NCI-H2029 (cell line): ENCODE measurements around the gene NUDT22.
A peak's percentile ranks its signal among the peaks of the same experiment; 100 is the strongest.

Experiments
- DNase-seq: peaks from one replicate; lab custom pipeline; 2025; lab: John Stamatoyannopoulos, UW

Gene NUDT22

GRCh38 chr11:64206457-64207255 is 19.4 kb upstream of the NUDT22 start, which contains the start of gene FERMT3:
TSS of gene FERMT3 (plus strand) at chr11:64206721. CDS start at chr11:64207365, 644 bp downstream.
- DNase-seq: no peak

- no peak for DNase-seq
Measured at GRCh38 chr11:64207256-64208085, 18.6 kb upstream of the NUDT22 start.

- no peak for DNase-seq
Measured at GRCh38 chr11:64208086-64208795, 17.8 kb upstream of the NUDT22 start.

- no peak for DNase-seq
Measured at GRCh38 chr11:64208796-64209562, 17.1 kb upstream of the NUDT22 start.

DNA sequence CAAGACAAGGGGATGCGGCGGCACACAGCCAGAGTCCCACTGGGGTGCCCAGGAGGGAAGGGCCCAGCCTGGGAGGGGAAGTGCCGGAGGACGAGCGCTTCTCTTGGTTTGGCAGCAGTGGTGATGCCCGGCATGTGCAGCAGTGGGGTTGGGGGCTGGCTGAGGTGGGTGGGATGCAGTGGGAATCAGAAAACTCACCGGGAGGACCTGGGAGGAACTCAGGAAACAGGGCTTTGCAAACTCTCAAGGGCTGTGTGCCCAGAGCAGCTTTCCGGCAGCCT is 16.6 kb upstream of the NUDT22 start:
- DNase-seq: no peak

DNA sequence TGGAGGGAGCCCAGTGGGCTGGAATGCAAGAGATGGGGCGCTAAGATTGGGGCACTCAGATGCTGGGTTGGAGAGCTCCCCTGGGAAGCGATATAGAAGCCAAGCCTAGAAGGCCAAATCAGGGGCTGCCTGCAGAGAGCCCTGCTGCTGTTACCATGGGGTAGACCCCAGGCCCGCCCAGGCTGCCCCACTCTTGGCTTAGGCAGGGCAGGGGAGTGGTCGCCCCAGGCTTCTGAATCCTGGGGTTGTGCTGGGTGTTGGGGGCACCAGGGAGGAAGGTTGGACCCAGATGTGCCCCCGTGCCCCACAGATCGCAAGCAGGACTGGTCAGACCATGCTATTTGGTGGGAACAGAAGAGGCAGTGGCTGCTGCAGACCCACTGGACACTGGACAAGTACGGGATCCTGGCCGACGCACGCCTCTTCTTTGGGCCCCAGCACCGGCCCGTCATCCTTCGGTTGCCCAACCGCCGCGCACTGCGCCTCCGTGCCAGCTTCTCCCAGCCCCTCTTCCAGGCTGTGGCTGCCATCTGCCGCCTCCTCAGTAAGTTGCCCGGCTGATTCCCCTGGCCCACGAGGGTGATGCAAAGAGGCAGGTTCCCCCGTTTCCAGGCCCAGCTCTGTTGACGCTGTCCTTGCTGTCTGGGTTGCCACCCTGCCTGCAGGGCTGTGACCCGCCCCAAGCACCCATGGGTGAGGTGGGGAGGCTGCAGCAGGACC is 15.6 kb upstream of the NUDT22 start:
- no peak for DNase-seq

DNA sequence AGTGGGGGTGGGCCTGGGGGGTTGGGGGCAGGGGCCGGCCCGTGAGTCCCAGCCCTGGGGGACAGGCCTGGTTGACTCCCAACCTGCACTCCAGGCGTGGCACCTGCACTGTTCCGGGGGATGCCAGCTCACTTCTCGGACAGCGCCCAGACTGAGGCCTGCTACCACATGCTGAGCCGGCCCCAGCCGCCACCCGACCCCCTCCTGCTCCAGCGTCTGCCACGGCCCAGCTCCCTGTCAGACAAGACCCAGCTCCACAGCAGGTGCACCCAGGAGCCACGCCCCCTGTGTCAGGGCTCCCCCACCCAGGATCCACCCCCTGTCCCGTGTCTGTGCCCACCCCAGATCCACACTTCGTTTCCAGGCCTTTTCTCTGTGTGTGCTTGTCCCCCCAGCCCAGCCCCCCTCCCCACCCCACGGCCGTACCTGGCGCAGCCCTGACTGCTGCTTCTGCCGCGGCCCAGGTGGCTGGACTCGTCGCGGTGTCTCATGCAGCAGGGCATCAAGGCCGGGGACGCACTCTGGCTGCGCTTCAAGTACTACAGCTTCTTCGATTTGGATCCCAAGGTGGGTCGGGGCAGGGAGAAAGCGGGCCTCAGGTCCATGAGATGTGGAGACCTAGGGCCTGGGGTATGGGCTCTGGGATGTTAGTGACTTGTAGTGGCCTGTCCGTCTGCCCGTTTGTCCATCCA is 14.7 kb upstream of the NUDT22 start:
- no peak for DNase-seq

DNA sequence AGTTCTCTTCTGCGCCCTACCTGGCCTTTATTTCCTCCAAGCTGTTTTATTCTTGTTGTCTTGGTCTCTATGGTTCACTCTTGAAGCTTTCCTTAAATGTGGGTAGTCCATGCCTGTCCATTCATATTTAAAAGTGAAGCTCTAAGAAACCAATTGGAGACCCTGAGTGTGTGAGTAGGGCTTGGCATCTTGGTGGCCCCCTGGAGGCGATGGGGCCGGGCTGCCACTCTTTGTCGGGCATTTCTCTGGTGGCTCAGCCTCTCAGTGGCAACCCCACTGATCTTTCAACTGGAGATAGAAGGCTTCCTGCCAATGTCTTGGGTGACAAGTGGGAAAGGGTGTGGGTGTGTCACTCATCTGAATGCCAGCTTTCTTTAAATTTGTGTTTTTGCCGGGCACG is 9.2 kb upstream of the NUDT22 start:
- no peak for DNase-seq

DNA sequence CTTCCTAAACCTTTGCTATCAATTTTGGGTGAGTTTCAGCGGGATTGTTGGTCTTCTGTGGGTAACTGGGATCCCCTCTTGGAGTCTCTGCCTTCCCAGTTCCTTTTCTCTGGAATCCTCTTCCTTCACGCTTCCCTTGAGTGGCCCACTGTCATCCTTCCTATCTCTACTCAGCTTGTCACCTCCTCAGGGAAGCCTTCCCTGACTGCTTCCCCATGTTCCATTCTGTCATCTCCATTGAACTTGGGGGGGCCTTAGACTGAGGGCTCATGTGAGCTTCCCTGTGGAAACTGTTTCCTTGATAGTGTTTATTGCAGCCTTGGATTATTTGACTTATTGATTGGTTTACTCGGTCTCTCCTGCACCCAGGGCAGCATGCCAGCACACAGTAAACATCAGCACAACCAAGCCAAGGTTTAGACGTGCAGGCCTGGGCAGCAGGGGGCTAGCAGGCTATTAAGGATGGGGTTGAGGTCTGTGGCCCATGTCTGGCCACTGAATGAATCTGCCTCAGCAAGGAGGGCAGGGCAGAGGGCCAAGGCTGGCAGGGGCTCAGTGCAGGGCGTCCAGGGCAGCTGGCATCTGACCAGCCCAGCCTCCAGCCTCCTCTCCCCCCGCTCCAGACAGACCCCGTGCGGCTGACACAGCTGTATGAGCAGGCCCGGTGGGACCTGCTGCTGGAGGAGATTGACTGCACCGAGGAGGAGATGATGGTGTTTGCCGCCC is 7.3 kb upstream of the NUDT22 start:
- DNase-seq: peak; percentile 48

DNA sequence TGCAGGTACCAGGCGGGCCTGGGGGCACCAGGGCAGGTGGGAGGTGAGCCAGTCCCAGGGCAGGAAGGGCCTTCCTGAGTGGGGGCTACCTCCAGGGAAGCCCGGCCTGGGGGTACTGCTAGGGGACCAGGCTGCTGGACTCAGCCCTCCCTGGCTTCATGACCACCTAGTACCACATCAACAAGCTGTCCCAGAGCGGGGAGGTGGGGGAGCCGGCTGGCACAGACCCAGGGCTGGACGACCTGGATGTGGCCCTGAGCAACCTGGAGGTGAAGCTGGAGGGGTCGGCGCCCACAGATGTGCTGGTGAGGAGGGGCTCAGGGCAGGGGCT is 6.8 kb upstream of the NUDT22 start:
- no peak for DNase-seq

DNA sequence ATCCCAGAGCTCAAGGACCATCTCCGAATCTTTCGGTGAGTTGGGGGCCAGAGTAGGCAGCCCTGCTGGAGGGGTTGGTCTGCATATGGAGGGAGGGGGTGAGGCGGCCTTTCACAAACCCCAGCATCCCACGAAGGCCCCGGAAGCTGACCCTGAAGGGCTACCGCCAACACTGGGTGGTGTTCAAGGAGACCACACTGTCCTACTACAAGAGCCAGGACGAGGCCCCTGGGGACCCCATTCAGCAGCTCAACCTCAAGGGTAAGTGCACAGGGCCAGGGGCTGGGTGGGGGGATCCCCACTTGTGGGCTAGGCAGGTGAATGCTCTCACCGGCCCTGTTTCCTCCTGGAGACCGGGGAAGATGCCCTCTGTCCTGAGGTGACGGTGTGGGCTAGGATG is 6.3 kb upstream of the NUDT22 start:
- no peak for DNase-seq

- DNase-seq: no peak
Measured at GRCh38 chr11:64220271-64220670, 5.8 kb upstream of the NUDT22 start.

DNA sequence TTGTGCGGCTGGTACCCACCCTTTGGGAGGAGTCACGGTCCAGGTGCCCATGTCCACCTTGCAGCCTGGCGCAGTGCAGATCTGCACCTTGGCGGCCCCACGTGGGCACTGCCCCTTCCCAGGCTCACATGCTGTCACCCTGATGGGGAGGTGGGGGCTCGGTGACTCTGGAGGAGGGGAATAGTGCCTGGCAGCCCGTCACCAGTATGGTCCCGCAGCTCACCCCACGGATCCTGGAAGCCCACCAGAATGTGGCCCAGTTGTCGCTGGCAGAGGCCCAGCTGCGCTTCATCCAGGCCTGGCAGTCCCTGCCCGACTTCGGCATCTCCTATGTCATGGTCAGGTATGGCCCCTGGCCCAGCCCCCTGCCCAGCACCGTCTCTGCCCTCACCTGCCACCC is 5.3 kb upstream of the NUDT22 start:
- DNase-seq: no peak

DNA sequence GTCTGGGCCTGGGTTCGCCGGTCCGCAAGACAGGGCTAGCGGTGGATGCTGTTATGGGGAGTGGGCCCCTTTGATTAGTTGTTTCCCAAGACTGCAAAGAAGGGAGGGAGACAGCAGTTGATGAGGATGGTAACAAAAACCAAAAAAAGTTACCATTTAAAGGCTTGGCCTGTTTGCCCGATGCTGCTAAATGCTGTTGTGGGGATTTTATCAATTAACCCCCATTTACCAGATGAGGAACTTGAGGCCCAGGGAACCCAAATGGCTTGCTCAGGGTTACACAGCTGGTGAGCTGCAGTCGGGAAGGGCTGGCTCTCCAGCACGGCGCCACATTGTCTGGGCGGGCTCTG is 3.4 kb upstream of the NUDT22 start:
- DNase-seq: no peak

DNA sequence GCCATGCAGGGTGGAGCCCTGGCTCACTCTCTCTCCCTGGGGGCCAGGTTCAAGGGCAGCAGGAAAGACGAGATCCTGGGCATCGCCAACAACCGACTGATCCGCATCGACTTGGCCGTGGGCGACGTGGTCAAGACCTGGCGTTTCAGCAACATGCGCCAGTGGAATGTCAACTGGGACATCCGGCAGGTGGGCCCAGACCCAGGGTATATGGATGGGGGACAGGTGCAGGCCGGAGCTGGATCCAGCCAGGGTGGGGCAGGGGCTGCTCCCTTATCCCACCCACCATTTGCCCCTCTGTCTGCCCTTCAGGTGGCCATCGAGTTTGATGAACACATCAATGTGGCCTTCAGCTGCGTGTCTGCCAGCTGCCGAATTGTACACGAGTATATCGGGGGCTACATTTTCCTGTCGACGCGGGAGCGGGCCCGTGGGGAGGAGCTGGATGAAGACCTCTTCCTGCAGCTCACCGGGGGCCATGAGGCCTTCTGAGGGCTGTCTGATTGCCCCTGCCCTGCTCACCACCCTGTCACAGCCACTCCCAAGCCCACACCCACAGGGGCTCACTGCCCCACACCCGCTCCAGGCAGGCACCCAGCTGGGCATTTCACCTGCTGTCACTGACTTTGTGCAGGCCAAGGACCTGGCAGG is 2.9 kb upstream of the NUDT22 start:
- no peak for DNase-seq

GRCh38 chr11:64224151-64224890 is 1.8 kb upstream of the NUDT22 start:
- DNase-seq: no peak

- DNase-seq: no peak
Measured at GRCh38 chr11:64224891-64225607, 1.0 kb upstream of the NUDT22 start.

DNA sequence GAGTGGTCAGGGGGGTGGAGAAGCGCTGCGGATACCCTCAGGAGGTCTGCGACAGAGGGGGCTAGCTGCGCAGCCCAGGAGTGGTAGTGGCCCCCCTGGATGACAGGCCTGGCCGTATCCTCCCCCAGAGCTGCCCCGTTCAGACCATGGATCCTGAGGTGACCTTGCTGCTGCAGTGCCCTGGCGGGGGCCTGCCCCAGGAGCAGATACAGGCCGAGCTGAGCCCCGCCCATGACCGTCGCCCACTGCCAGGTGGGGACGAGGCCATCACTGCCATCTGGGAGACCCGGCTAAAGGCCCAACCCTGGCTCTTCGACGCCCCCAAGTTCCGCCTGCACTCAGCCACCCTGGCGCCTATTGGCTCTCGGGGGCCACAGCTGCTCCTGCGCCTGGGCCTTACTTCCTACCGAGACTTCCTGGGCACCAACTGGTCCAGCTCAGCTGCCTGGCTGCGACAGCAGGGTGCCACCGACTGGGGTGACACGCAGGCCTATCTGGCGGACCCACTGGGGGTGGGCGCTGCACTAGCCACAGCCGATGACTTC is 505 bp downstream of the NUDT22 start:
- peak; percentile 68 for DNase-seq
